K562 (cell line): ENCODE measurements around the gene MBD6. TPM values are rescaled to one million over a fixed set of nuclear protein-coding genes. Genes with fewer than 3 reads are reported as not detected.

Experiments
- BRD4 ChIP-seq: fragments of 200-600 bp; sonication (generic); IDR thresholded peaks from 2 replicates; pipeline ENCODE4 v1.6.1; 2017; ENCODE audit warnings: inconsistent platforms
- CREBBP ChIP-seq: IDR thresholded peaks from one replicate; pipeline ENCODE4 v1.6.1; 2012; ENCODE audit warnings: low read depth, mild to moderate bottlenecking, control low read depth, inconsistent platforms, low read length
- ELF1 ChIP-seq: fragments of 200-800 bp; sonication (Bioruptor generic); IDR thresholded peaks from 2 replicates; pipeline ENCODE4 v1.6.1; 2016; ENCODE audit warnings: missing genetic modification characterization, missing compliant biosample characterization
- GABPB1 ChIP-seq: sonication (generic); formaldehyde crosslinking; IDR thresholded peaks from 2 replicates; pipeline ENCODE4 v1.8.0; 2022; ENCODE audit warnings: mild to moderate bottlenecking, missing genetic modification reagents
- HIVEP1 ChIP-seq: fragments of 250-450 bp; sonication (Bioruptor Pico); IDR thresholded peaks from 2 replicates; pipeline ENCODE4 v1.4.0; 2020; ENCODE audit warnings: mild to moderate bottlenecking
- HNRNPUL1 ChIP-seq: fragments of 200-400 bp; formaldehyde crosslinking; IDR thresholded peaks from 2 replicates; pipeline ENCODE4 v1.6.1; 2017; ENCODE audit warnings: low read length
- KLF16 ChIP-seq: IDR thresholded peaks from 2 replicates; pipeline ENCODE4 v1.6.1; 2016; ENCODE audit warnings: antibody characterized with exemption
- MCM7 ChIP-seq, 2 experiments: fragments of 450-650 bp; IDR thresholded peaks; 2 replicates each; pipeline ENCODE4 v1.6.1; 2016 to 2018
- NCOR1 ChIP-seq: fragments of 450-650 bp; IDR thresholded peaks from 2 replicates; pipeline ENCODE4 v1.6.1; 2016; ENCODE audit warnings: mild to moderate bottlenecking, moderate library complexity
- NFRKB ChIP-seq: fragments of 450-650 bp; IDR thresholded peaks from 2 replicates; pipeline ENCODE4 v1.6.1; 2016; ENCODE audit warnings: low read depth
- PML ChIP-seq: IDR thresholded peaks from 2 replicates; pipeline ENCODE4 v1.6.1; 2012; ENCODE audit warnings: low read length, inconsistent platforms
- RHOXF2B ChIP-seq: fragments of 250-450 bp; sonication (Bioruptor Pico); conservative IDR thresholded peaks from 2 replicates; pipeline ENCODE4 v1.5.1; 2021
- SAFB2 ChIP-seq: fragments of 200-400 bp; formaldehyde crosslinking; IDR thresholded peaks from 2 replicates; pipeline ENCODE4 v1.6.1; 2018; ENCODE audit warnings: borderline replicate concordance, low read length, low read depth, moderate library complexity; ENCODE audit not compliant: severe bottlenecking
- SMC3 ChIP-seq: conservative IDR thresholded peaks from 2 replicates; pipeline ENCODE4 v1.6.1; 2011; ENCODE audit warnings: low read depth, low read length, improper control_type of control experiment; ENCODE audit not compliant: insufficient read depth
- SNAPC5 ChIP-seq: fragments of 250-450 bp; sonication (Bioruptor Pico); IDR thresholded peaks from 2 replicates; pipeline ENCODE4 v1.8.0; 2021; ENCODE audit warnings: moderate library complexity, mild to moderate bottlenecking, inconsistent platforms
- STAT5A ChIP-seq: IDR thresholded peaks from 2 replicates; pipeline ENCODE4 v1.6.1; 2012; ENCODE audit warnings: low read length, inconsistent platforms, borderline replicate concordance
- TARDBP ChIP-seq: fragments of 450-650 bp; IDR thresholded peaks from 2 replicates; pipeline ENCODE4 v1.6.1; 2016
- TSHZ1 ChIP-seq: fragments of 250-450 bp; sonication (Bioruptor Pico); IDR thresholded peaks from 2 replicates; pipeline ENCODE4 v1.4.0; 2020; ENCODE audit warnings: mild to moderate bottlenecking, moderate library complexity
- ZBTB12 ChIP-seq: fragments of 250-450 bp; sonication (Bioruptor Pico); IDR thresholded peaks from 2 replicates; pipeline ENCODE4 v1.4.0; 2020
- ZNF165 ChIP-seq: fragments of 250-450 bp; sonication (Bioruptor Pico); IDR thresholded peaks from 2 replicates; pipeline ENCODE4 v1.4.0; 2020; ENCODE audit warnings: borderline replicate concordance
- ZNF77 ChIP-seq: fragments of 250-450 bp; sonication (Bioruptor Pico); IDR thresholded peaks from 2 replicates; pipeline ENCODE4 v1.5.0; 2020
- polyA plus RNA-seq, 8 experiments: library from polyadenylated mRNA; depleted of rRNA in 4 of 8; stranded (reverse) in 5 of 8; unstranded in 3 of 8; fragments of >200 nt; fragmentation: Nextera tagmentation in 2 of 8; fragmentation: Illumina TruSeq in 1 of 8; extraction: Ambion mirVana in 2 of 8; extraction: Trizol in 1 of 8; gene quantifications; 2 replicates each; pipeline versions ENCODE4 v1.2.1 to v1.2.3, GENCODE V29; 2011 to 2014; ENCODE audit warnings: inconsistent platforms in 1 of 8, missing spikeins in 1 of 8
- total RNA-seq, 7 experiments: library from RNA; depleted of rRNA in 6 of 7; stranded (reverse); fragments of >200 nt in 6 of 7; fragmentation: Illumina TruSeq in 2 of 7; extraction: Trizol in 2 of 7; gene quantifications; 2 replicates each; pipeline versions ENCODE4 v1.2.1 to v1.2.3, GENCODE V29; 2011 to 2021; ENCODE audit warnings: low replicate concordance in 1 of 7
- TF ChIP-seq, protein P1 (sequence below): fragments of 250-450 bp; sonication (Bioruptor Pico); IDR thresholded peaks from 2 replicates; pipeline ENCODE4 v1.5.0; 2022; ENCODE audit warnings: mild to moderate bottlenecking
- TF ChIP-seq, protein P2 (sequence below): fragments of 450-650 bp; IDR thresholded peaks from 2 replicates; pipeline ENCODE4 v1.6.1; 2016

The MBD6 gene
- total and polyA plus RNA-seq, 9 of the 15 experiments (the other 6 are each of a cell fraction or from before 2014, with no cell fraction given): 2.0 to 54.8 (median 3.8) TPM

- TF ChIP-seq SMC3 (no peak), TARDBP (0 out of 2 replicates have a peak, but pooled peaks have one; percentile 31), ZNF77 (CRISPR knock-in tag) (no peak), HIVEP1 (CRISPR knock-in tag) (no peak), KLF16 (no peak), MCM7 (IDR thresholded peaks at IDR 0.05) (no peak), BRD4 (0 out of 2 replicates have a peak, but pooled peaks have one; percentile 17), ZNF165 (CRISPR knock-in tag) (no peak), SAFB2 (no peak), ZBTB12 (CRISPR knock-in tag) (no peak), SNAPC5 (CRISPR knock-in tag) (no peak), RHOXF2B (CRISPR knock-in tag) (no peak), PML (peak; percentile 49; the same call in 1 of the 2 replicates), ELF1 (no peak), NCOR1 (no peak), TSHZ1 (CRISPR knock-in tag) (no peak), GABPB1 (CRISPR knock-in tag) (no peak), CREBBP (no peak), HNRNPUL1 (no peak), NFRKB (0 out of 2 replicates have a peak, but pooled peaks have one; percentile 53), STAT5A (no peak)
- TF ChIP-seq, protein P1, sequence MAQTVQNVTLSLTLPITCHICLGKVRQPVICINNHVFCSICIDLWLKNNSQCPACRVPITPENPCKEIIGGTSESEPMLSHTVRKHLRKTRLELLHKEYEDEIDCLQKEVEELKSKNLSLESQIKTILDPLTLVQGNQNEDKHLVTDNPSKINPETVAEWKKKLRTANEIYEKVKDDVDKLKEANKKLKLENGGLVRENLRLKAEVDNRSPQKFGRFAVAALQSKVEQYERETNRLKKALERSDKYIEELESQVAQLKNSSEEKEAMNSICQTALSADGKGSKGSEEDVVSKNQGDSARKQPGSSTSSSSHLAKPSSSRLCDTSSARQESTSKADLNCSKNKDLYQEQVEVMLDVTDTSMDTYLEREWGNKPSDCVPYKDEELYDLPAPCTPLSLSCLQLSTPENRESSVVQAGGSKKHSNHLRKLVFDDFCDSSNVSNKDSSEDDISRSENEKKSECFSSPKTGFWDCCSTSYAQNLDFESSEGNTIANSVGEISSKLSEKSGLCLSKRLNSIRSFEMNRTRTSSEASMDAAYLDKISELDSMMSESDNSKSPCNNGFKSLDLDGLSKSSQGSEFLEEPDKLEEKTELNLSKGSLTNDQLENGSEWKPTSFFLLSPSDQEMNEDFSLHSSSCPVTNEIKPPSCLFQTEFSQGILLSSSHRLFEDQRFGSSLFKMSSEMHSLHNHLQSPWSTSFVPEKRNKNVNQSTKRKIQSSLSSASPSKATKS (CRISPR knock-in tag): no peak
- TF ChIP-seq, protein P2, sequence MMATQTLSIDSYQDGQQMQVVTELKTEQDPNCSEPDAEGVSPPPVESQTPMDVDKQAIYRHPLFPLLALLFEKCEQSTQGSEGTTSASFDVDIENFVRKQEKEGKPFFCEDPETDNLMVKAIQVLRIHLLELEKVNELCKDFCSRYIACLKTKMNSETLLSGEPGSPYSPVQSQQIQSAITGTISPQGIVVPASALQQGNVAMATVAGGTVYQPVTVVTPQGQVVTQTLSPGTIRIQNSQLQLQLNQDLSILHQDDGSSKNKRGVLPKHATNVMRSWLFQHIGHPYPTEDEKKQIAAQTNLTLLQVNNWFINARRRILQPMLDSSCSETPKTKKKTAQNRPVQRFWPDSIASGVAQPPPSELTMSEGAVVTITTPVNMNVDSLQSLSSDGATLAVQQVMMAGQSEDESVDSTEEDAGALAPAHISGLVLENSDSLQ: peak; percentile 38; the same call in 1 of the 2 replicates
Measured at GRCh38 chr12:57522887-57523705, 472 bp downstream of the MBD6 start (continued).
